NT2/D1 (cell line): Measurements from ENCODE around the gene CRACDL.

Experiments
- DNase-seq: peaks from one replicate; pipeline ENCODE4 v3.0.0-alpha.2; 2011; ENCODE audit warnings: low read depth, low spot score
- H3K27me3 ChIP-seq: 2 replicates; pipeline ENCODE4 v1.6.0; 2011; ENCODE audit warnings: mild to moderate bottlenecking; ENCODE audit not compliant: insufficient read length, insufficient read depth
- H3K36me3 ChIP-seq: 2 replicates; pipeline ENCODE4 v1.6.1; 2011; ENCODE audit warnings: mild to moderate bottlenecking, low read length, mixed read lengths; ENCODE audit not compliant: insufficient read depth, insufficient read length
- H3K4me1 ChIP-seq: 2 replicates; pipeline ENCODE4 v1.5.1; 2011; ENCODE audit not compliant: insufficient read depth, insufficient read length
- H3K4me3 ChIP-seq: 2 replicates; pipeline ENCODE4 v1.5.1; 2011; ENCODE audit warnings: low read depth; ENCODE audit not compliant: insufficient read length
- H3K9ac ChIP-seq: 2 replicates; pipeline ENCODE4 v1.6.0; 2011; ENCODE audit warnings: low read depth; ENCODE audit not compliant: insufficient read length
- H3K9me3 ChIP-seq: 2 replicates; pipeline ENCODE4 v1.5.1; 2011; ENCODE audit warnings: mild to moderate bottlenecking, low read length; ENCODE audit not compliant: insufficient read depth
- SUZ12 ChIP-seq: IDR thresholded peaks from 2 replicates; pipeline ENCODE4 v1.6.1; 2011; ENCODE audit not compliant: insufficient read length, insufficient read depth; ENCODE audit errors: extremely low read depth
- YY1 ChIP-seq: IDR thresholded peaks from 2 replicates; pipeline ENCODE4 v1.6.1; 2011; ENCODE audit not compliant: insufficient read length, insufficient read depth
- ZNF274 ChIP-seq: IDR thresholded peaks from 2 replicates; pipeline ENCODE4 v1.6.1; 2011; ENCODE audit warnings: mild to moderate bottlenecking, low read depth, low read length

Gene CRACDL

DNA sequence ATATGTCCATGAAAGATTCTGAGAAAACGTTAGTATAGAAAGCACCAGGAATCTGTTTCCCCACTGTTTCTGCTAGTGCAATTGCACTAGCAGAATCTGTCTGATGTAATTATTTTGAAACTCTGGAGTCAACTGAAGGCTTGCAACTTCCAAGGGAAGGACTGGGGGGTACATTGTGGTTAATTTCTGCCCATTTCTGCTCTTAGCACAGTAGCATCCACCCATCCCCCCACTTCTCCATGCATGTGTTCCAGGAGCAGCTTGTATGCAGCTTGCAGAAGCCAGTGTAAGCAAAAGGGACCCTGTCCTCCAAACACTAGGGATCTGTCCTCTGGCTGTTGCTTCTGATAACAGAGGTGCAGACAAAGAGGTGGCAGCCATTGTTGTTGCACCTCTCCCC lies 74.4 kb downstream of the CRACDL start:
- DNase-seq = no peak
- Histone ChIP-seq H3K9me3 (peaks cover 23% of the 10 kb centered on the region), H3K36me3 (no peaks in the 10 kb centered on the region), H3K4me1 (no peaks in the 10 kb centered on the region), H3K4me3 (no peak overlapping the region), H3K9ac (no peak overlapping the region), H3K27me3 (no peaks in the 10 kb centered on the region)
- no peak for TF ChIP-seq YY1
- TF ChIP-seq SUZ12 = no peak
- TF ChIP-seq ZNF274 = no peak

DNA sequence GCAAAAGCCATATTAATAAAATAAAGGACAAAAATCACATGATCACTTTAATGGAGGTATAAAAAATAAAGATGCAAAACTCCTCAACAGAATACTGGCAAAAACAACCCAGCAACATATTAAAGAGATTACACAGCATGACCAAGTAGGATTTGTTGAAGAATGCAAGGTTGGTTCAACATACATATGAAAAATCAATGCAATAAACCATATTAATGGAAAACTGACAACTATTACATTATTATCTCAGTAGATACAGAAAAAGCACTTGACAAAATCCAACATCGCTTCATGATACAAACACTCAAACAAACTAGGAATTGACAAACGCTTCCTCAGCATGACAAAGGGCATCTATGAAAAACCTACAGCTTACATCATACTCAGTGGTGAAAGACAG lies 76.7 kb downstream of the CRACDL start:
- Histone ChIP-seq H3K9me3 (peaks cover 25% of the 10 kb centered on the region), H3K4me1 (no peaks in the 10 kb centered on the region)
- DNase-seq = no peak

DNA sequence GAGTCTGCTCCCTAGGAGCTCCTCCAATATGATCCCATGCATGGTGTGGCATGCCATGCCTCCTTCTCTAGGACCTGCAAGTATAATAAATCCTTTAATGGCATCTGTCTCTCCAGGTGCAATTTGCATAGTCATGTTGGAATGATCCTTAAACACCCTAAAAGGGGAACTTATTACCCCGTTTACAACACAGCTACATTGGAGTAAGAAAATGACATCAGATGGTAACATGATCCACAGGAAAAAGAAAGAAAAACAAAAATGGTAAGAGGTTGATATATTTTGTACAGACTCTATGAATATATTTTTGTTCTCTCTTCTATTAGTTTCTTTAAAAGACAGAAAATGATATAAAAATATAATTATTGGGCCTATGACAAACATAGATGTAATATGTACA lies 79.0 kb downstream of the CRACDL start:
- TF ChIP-seq SUZ12 (no peak), ZNF274 (no peak), YY1 (no peak)
- H3K9ac ChIP-seq = no peak overlapping the region
- H3K4me3 ChIP-seq = no peak overlapping the region
- H3K9me3 ChIP-seq = peaks cover 25% of the 10 kb centered on the region
- DNase-seq = no peak
- no peaks in the 10 kb centered on the region for H3K36me3 ChIP-seq
- no peaks in the 10 kb centered on the region for H3K4me1 ChIP-seq
- no peaks in the 10 kb centered on the region for H3K27me3 ChIP-seq

More for the DNA sequence above, 76.7 kb downstream of the CRACDL start:
- Histone ChIP-seq H3K27me3 (no peaks in the 10 kb centered on the region), H3K36me3 (no peaks in the 10 kb centered on the region), H3K9ac (no peak overlapping the region), H3K4me3 (no peak overlapping the region)
- TF ChIP-seq ZNF274 (no peak), YY1 (no peak), SUZ12 (no peak)

DNA sequence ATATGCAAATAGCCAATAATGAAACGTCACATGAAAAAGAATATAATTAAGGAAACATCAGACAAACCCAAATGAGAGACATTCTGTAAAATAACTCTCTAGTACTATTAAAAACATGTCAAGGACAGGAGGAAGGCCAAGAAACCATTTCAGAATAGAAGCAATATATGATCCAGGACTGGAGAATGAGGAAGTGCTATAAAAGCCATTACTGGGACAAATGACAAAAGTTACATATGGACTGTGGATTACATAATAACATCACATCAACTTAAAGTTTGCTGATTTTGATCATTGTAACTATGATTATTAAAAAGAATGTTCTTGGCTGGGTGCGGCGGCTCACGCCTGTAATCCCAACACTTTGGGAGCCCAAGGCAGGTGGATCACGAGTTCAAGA lies 81.3 kb downstream of the CRACDL start:
- DNase-seq = no peak
- H3K4me1 ChIP-seq = no peaks in the 10 kb centered on the region
- H3K9ac ChIP-seq = no peak overlapping the region
- no peak for TF ChIP-seq ZNF274
- no peak for TF ChIP-seq SUZ12
- TF ChIP-seq YY1 = no peak
- H3K36me3 ChIP-seq = no peaks in the 10 kb centered on the region
- no peak overlapping the region for H3K4me3 ChIP-seq
- peaks cover 24% of the 10 kb centered on the region for H3K9me3 ChIP-seq
- no peaks in the 10 kb centered on the region for H3K27me3 ChIP-seq

DNA sequence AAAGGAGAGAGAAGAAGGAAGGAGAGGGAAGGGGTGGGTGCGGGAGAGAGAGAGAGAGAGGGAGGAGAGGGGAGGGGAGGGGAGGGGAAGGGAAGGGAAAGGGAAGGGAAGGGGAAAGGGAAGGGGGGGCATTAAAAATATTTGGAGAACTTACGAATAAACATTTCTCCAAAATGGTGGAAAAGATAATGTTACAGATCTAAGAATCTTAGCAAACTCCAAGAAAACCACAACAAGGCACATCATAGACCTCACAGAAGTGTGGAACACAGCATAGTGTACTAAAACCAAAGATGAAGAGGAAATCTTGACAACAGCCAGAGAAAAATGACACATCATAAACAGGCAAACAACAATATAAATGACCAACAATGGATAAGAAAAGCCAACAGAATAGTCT lies 83.1 kb downstream of the CRACDL start:
- DNase-seq = no peak
- Histone ChIP-seq H3K9ac (no peak overlapping the region), H3K4me3 (no peak overlapping the region), H3K9me3 (peaks cover 7% of the 10 kb centered on the region; the same call in 1 of the 2 replicates), H3K36me3 (no peaks in the 10 kb centered on the region), H3K27me3 (no peaks in the 10 kb centered on the region), H3K4me1 (no peaks in the 10 kb centered on the region)
- TF ChIP-seq YY1 (no peak), SUZ12 (no peak), ZNF274 (no peak)

DNA sequence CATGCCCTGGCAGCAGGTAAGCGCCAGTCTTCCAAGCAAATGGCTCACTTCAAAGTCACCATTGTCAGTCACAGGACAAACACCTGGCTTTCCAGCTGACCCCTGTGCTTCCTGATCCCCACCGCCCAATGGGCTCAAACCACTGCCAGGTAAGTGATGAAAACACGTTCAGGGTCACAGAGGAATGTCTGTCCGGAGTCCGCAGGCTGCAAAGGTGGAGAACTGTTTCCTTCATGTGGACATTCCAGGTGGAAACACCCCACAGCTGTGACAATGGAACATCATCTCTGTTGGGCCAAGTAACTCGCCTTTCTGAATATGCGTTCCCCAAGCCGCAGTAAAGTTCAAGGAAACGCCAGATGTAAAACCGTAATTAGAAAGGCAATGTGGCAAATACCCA lies 86.0 kb downstream of the CRACDL start:
- Histone ChIP-seq H3K4me1 (no peaks in the 10 kb centered on the region), H3K27me3 (no peaks in the 10 kb centered on the region), H3K4me3 (no peak overlapping the region), H3K9ac (no peak overlapping the region), H3K36me3 (no peaks in the 10 kb centered on the region), H3K9me3 (no peaks in the 10 kb centered on the region)
- DNase-seq = no peak
- no peak for TF ChIP-seq ZNF274
- no peak for TF ChIP-seq SUZ12
- TF ChIP-seq YY1 = no peak

DNA sequence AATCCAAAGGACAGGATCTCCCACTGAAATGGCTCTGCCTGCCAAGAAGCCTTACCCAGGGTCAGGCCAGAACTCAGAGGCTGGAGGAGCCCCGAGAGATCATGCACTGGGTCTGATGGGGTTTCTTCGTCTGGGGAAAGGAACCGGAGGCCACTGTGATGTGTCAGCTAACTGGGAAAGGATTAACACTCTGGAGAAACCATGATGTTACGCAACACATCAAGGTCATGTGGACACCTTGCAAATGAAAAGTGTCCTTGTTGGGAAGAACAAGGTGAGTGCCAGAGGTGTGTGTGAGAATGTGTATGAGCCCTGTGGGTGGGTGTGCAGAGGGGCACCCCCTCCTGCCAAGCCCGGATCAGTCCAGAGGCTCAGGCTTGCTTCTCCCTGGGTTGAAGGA lies 86.9 kb downstream of the CRACDL start:
- TF ChIP-seq ZNF274 = no peak
- no peak for TF ChIP-seq YY1
- no peak for TF ChIP-seq SUZ12
- H3K27me3 ChIP-seq = no peaks in the 10 kb centered on the region
- no peak overlapping the region for H3K9ac ChIP-seq
- H3K36me3 ChIP-seq = no peaks in the 10 kb centered on the region
- no peaks in the 10 kb centered on the region for H3K4me1 ChIP-seq
- no peaks in the 10 kb centered on the region for H3K9me3 ChIP-seq
- no peak overlapping the region for H3K4me3 ChIP-seq
- no peak for DNase-seq
